HuH-7.5 (cell line): ENCODE results near the gene CARD9.
A peak's percentile ranks its signal among the peaks of the same experiment; 100 is the strongest.

Experiments
- DNase-seq: peaks from one replicate; pipeline ENCODE4 v3.0.0; 2011; ENCODE audit warnings: low spot score

CARD9 gene

DNA sequence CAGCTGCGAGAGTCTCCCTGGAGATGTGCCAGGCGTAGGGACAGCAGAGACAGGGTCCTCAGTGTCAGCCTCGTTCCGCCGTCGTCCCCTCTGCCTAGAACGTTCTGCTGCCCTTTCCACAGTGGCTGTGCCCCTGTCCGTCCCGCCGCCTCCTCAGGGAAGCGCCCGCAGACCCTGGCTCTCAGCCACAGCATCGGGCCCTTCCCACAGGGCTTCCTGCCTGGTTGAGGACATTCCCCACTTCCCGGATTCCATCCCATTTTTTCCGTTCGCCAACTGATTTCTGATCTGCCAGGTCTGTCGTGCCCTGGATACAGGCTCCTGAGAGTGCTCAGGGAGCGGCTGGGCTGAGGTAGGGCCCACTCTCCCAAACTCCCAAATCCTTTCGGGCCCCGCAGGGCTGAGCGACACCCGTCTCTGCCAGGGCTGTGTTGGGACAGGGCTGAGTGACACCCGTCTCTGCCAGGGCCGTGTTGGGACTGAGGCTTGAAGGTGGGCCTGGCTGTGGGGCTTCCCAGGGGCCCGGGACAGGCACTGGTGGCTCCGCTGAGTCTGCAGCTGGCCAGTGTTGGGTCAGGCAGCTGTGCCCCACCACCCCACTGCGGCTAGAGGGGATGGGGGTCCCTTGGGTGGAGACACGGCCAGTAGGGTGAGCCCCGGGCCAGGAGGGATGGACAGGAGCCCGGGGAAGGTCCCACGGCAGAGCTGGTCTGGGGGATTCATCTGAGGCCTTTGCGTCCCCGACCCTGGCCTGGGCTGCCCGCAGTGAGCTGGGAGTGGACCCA lies 25.8 kb downstream of the CARD9 start:
- no peak for DNase-seq

DNA sequence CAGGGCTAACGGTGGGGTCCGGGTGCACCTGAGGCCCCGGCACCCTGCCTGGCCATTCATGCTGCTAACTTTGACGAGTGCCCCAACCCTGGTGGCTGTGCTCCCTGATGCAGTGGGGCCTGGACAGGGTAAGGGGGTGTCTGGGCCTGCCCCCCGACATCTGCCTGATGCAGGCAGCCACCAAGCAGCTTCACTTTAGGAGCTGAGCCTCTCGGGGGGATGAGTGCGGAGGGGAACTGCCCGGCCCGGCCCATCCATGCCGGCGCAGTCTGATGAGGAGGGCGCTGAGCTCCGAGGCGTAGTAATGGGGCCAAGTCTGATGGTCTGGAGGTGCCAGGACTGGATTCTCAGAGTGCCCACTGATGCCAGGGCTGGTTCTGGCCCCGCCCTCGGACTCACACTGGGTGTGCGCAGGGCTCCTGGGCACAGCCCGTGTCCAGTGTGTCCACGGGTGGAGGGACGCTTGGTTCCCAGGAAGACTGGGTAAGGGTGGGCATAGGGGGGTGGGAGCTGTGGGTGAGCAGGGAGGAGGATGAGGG lies 26.5 kb downstream of the CARD9 start:
- DNase-seq = no peak

- DNase-seq = no peak
Observed at GRCh38 chr9:136346157-136346481, 27.4 kb downstream of the CARD9 start.

DNA sequence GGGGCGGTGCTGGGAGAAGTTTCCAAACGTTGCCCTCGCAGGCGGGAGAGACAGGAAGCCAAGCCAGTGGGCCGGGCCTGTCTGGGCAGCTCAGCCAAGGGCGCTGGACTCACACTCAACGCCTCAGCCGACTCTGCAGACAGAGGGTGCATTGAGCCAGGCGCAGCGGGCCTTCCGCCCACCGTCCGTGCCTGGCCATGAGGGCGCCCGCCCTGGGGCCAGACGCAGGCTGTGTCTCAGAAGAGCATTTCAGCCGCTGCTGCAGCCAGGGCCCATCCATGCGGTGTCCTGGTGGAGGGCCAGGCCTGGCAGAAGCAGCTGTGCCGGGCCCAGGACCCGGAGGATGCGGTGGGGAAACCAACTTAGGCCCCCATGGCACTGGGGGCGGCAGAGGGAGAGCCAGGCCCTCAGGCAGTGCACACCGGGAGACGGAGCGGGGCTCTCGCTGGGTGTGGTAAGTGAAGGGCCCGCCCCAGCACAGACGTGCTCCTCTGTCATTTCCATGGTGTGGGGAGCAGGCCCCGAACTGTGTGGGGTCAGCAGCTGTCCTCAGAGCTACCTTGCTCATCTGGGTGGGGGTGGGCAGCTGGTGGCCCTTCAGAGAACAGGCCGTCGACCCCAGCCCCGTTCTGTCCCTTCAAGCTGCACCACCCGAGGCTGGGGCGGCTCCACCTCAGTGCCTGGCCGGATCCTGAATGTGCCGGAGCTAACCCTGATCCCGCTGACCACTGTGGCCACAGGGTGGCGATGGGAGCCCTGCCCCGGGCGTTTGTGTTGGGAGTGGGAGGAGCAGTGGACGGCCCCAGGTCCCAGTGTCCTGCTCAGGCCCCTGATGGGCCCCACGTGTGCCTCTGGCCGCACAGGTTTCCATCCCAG lies 27.9 kb downstream of the CARD9 start:
- DNase-seq = peak; percentile 92

DNA sequence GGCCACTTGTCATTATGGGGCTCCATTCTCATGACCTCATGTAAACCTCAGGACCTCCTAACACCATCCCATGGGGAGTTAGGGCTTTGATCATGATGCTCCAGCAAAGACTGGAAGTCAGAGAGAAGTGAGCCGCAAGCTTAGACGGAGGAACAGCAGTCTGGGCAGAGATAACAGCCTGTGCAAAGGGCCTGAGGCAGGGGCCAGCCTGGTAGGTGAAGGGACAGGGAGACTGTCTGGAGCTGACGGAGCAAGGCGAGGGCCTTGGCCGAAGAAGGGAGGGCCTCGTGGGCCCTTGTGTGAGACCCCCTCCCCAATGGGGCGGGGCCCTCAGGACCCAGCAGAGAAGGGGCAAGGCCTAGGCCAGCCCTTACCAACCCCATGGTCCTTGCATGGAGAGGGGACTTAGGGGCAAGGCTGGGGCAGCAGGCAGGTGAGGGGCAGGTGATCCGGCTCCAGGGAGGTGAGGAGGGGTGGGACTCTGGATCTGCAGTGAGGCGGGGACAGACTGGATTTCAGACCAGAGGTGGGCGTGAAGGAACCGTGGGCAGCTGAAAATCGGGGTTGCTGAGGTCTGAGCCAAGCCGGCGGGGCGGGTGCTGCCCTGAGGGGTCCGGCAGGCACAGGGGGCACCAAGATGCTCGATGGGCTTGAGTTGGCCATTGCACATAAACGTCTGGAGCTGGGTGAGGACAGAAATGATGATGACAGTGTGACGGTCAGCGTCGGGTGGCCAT lies 28.8 kb downstream of the CARD9 start:
- no peak for DNase-seq

GRCh38 chr9:136343884-136344269 lies 29.6 kb downstream of the CARD9 start:
- DNase-seq = no peak

DNA sequence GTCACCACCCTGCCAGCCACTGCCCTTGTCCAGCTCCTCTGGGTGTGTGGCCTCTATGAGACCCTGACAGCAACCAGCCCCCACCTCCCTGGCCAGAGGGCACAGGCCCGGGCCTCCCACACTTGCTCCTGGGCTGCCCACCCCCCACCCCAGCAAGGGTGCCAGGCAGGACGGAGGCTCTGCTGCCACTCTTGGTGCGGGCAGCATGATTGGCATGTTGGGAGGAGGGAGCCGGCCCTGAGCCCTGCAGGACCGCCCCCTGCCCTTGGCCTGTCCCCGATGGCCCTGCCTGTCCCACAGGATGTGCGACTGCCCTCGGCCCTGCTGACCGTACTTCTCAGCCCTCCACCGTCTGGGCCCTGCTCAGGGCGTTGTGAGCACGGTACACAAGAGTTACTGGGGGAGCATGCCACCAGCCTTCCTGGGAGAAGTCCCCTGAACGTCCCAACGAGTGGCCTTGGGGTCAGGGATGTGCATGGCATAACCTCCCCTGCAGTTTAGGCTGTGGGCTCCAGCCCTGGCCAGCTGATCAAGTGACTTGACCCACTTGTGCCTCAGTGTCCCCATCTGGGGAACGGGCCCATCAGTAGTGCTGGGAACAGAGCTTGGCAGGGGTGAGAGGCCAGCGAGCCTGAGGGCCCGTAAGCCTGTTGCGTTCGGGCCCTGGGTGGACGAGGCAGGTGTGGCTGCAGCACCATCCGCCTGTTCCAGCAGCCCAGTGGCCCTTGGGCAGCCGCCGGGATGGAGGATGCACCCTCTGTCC lies 30.2 kb downstream of the CARD9 start:
- DNase-seq = no peak

DNA sequence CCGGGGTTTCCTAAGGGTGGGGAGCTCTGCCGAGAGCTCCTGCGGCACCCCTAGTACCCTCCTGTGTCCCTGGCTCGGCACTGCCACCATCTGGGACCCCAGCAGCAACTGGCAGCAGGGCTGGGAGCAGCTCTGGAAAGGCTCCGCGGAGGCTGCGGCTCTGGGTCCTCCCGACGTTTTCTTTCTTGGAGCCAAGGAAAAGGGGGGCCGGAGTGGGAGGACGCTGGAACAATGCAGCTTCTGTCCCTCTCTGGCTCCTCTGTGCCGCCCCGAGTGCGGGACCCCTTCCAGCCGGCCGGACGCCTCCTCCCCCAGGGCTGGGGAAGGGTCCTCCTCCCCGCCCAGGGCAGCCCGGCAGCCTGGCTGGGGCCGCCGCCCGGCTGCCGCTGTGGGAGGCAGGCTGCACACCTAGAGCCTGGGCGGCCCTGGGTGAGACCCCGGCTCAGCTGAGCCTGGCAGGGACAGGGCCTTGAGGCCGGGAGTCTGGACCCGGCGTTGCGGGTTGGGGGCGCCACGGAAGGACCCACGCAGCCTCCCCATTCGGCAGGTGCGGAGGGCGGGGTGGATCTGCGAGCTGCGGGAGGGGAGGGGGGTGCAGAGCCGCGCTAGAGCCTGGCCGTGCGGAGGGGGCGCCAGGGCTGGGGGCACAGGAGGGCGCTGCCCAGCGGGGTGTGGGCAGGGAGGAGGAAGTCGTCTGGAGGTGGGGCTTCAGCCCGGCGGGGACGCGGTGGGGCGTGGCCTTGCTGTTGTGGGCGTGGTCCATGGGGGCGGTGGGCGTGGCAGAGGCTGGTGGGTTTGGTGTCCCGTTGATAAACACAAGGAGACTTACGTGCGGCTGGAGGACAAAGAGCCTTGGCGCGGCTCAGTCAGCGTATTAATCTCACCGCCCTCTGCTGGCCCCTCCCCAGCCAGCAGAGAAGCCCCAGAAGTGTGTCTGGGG lies 31.0 kb downstream of the CARD9 start:
- DNase-seq = no peak

- no peak for DNase-seq
Observed at GRCh38 chr9:136341769-136342168, 31.7 kb downstream of the CARD9 start.

DNA sequence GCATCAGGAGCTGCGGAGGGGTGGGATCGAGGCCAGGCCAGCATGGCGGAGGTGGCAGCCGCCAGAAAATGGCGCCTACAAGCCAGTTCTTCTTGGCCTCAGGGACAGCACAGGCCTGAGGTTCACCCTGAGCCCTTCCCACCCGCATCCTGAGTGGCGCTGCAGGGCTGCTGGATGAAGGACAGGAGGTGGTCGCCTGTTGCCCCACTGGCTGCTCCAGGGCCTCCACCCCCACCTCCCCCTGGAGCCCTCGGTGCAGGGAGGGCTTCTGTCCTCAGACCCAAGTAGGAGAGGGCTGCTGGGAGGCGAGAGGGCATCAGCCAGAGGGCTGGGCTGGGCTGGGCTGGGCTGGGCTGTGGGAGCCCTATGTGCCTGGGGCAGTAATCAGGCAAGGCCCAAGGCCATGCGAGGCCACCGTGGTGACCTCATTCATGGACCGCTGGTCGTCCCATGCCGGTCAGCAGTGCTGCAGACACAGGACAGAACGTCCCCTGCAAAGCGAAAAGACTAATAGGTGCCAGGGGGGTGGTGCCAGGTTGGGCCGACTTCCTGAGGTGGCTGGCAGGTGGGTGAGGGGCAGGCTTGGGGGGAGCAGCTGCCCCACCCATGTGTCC lies 32.3 kb downstream of the CARD9 start:
- no peak for DNase-seq

DNA sequence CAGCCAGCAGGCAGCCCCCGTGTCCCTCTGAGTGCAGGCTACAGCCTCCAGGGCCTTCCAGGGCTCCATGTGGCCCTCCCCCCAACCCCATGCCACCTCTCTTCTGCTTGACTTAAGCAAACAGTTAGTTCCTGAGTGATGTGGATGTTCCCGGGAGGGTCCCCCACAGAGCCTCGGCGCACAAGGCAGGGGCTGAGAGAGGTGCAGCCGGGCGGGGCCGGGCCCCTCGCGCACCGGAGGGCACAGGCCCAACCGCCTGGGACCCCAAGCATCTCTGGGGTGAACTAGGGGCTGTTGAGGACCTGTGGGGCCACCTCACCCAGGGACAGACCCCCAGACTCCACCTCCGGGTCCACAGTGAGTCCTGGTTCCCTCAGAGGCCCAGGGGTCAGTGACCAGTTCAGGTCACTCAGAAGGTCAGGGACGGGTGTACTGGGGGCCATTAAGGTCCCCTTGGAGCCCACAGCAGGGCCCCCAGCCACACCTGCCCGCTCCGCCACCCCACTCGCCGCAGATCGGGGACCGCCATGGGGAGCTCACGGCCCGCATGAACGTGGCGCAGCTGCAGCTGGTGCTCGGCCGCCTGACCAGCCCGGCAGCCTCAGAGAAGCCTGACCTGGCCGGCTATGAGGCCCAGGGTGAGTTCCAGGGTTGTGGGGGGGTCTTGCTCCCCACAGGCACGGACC lies 33.0 kb downstream of the CARD9 start:
- no peak for DNase-seq

- no peak for DNase-seq
Observed at GRCh38 chr9:136339958-136340310, 33.5 kb downstream of the CARD9 start.

- peak; percentile 97 for DNase-seq
Observed at GRCh38 chr9:136339173-136339957, 34.1 kb downstream of the CARD9 start.

DNA sequence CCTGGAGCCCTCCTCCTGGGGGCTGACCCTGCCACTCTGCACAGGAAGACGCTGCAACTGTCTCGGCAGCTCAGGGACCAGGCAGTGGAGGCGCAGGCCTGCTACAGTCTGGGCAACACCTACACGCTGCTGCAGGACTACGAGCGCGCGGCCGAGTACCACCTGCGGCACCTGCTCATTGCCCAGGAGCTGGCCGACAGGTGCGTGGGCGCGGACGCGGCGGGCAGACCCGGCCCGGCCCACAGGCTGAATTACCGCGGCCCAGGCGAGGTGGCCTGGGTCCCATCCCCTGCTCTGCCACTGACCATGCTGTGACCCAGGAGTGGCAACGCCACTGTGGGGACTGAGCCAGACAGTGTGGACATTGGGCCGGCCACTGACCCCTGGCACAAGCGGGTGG lies 35.0 kb downstream of the CARD9 start:
- DNase-seq = no peak

DNA sequence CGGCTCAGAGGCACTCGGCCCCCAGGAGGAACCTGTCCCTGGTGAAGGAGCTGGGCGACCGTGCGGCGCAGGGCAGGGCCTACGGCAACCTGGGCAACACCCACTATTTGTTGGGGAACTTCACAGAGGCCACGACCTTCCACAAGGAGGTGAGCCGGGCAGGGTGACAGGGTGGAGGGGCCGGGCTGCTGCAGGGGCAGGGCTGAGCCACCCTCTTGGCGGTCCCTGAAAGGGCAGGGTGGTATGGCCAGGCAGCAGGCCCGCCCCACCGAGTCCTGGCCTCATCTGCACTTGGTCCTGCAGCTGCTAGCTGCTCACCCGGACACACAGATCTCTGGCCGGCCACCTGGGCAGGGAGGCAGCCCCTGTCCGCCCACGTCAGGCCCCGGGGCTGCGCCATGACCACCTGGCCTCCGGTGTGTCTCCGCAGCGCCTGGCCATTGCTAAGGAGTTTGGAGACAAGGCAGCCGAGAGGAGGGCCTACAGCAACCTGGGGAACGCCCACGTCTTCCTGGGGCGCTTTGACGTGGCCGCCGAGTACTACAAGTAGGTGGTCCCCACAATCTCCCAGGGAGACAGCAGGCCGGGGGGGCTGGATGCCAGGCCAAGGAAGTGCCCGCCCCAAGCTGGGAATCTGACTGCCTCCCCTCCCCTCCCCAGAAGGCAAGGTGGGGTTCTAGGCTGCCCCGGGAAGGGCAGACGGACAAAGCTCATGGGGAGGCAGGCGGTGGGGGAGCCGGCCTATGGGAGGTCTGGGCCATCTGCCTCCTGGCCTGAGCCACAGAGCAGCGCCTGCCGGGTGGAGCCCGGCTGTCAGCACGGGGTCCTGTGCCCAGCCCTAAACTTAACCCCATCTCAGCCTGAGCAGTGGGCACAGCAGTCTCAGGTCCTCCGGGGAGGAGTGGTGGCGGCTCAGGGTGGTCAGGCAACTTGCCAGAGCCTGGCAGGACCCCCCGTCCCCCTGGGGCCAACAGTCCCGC lies 35.8 kb downstream of the CARD9 start:
- no peak for DNase-seq

- no peak for DNase-seq
Observed at GRCh38 chr9:136336881-136337280, 36.6 kb downstream of the CARD9 start.

DNA sequence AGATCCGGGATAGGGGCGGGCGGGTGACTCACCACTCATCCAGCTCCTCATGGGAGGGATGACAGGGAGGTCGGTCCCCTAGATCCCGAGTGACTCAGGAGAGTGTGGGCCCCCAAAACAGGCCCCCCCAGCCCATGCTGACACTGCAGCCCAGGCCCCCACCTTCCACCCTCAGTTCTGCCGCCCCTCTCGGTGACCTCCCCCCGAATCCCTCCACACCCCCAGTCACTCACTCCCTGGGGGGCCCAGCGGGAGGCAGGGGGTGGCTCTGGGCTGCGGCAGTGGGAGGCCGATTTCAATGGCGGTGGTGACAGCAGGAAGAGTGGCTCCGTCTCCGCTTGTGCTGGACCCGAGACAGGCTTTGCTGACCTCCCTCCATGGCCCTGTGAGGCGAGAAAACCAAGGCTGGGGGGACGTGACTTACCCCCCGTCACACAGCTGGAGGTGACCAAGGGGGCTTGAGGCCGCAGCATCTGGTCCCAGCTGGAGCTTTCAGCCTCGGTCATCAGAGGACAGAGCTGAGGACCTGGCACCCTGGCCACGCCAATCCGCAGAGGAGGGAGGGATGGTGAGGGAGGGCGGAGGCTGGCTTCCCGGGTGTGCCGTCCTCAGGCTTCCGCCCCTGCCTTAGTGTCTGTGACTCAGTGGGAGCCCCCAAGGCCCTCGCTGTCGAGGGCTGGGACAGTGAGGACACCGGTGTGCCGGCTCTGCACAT lies 37.2 kb downstream of the CARD9 start:
- DNase-seq = no peak
